ENCODE results near the gene ABO.
"Not testable (repeated sequence)": the region's sequence is repeated elsewhere in the genome, so short reads cannot be mapped to it uniquely, and the experiment has no call there.

Gene ABO

GRCh38 chr9:133275105-133276000 is at the start of gene ABO:
Gene ABO, minus strand, starts transcription at chr9:133275201.
- DNase-seq = no peak

DNA sequence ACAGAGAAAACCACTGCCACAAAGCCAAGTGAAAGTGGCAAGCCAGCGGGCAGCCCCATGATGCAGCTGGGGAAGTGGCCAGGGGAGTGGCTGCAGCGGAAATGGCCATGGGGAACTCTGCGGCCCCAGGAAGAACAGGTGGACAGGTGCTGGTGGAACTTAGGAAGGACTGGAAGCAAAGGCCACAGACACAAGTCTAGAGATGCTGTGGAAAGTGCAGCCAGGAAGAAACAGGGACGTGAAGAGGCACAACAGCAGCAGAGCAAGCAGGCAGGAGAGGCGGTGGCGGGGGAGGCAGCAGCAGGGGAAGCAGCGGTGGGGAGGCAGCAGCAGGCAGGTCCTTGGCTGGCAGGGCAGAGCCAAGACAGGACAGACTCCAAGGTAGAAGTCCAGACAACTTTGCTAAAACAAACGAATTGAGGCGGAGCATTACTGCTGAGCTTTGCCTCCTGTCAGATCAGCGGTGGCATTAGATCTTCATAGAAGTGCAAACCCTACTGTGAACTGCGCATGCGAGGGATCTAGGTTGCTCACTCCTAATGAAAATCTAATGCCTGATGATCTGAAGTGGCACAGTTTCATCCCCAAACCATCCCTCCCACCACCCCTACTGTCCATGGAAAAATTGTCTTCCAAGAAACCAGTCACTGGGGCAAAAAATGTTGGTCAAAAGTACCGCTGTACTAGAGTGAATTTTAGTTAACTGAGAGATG is 49.1 kb upstream of the ABO start:
- no peak for DNase-seq

GRCh38 chr9:133323211-133323610 is 48.2 kb upstream of the ABO start:
- DNase-seq = no peak

DNA sequence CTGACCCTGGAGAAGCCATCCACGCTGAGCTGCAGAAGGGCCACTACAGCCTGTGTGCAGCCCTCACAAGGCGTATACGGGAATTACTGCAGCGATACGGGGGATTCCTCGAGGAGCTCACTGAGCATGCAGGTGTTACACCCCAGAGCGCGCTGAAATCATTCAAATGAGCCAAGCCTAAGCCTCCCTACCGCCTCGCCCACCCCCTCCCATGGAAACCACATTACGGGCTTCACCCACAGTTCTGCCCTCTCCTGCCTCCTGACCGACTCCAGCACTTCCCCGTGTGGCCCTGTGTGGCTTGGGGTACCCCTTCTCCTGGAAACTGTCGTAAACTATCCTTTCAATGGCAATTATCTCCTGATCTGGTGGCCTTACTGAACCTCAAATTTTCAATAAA is 47.7 kb upstream of the ABO start:
- no peak for DNase-seq

- DNase-seq = no peak
Measured at GRCh38 chr9:133321411-133321935, 46.5 kb upstream of the ABO start.

DNA sequence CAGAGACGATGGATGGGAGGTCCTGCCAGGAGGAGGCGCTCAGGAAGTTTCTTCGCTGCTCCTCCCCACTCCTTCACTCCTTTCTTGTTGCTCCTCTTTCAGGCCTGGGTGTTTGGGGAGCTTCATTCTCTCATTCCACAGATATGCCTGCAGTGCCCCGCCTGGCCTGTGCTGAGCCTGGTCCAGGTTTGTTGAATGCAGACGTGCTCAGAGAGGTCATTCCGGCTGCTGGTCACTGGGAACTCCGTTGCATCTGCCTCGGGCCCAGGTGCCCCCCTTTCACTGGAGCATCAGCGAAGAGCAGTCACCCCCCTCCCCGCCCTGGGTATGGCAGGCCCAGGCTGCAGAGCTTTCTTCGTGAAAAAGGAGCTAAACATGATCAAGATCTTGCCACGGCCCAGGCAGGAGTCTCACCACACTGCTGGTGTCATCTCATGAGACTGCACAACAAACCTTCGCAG is 45.5 kb upstream of the ABO start:
- DNase-seq = no peak

DNA sequence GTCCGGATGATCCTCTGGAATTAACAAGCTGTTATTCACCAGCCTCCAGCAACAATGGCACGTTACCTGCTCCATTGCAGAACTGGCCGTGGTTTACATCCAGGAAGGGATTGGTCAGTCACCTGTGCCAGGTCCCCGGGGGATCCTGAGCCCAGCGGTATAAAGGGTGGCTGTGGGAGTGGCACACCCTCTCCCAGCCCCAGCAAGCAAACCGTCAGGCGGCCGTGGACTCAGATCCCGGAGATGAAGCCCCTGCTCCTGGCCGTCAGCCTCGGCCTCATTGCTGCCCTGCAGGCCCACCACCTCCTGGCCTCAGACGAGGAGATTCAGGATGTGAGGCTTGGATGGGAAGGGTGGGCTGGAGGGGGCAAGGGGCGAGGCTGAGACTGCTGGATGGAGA is 42.5 kb upstream of the ABO start:
- not testable (repeated sequence) for DNase-seq

DNA sequence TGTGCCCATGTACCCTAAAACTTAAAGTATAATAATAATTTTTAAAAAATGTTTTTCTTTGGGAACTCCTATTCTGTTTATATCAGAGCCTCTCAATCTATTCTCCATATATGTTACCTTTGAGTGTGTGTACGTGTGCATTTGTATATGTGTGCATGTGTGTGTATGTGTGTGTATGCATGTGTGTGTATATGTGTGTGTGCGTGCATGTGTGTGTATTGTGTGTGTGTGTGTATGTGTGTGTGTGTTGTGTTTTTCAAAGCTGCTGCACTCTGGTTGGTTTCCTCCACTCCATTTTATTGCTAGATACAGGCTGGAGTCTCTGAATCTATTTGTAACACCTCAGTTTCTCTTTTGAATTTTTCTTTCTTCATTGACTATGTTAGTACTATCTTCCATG is 41.0 kb upstream of the ABO start:
- DNase-seq = no peak

DNA sequence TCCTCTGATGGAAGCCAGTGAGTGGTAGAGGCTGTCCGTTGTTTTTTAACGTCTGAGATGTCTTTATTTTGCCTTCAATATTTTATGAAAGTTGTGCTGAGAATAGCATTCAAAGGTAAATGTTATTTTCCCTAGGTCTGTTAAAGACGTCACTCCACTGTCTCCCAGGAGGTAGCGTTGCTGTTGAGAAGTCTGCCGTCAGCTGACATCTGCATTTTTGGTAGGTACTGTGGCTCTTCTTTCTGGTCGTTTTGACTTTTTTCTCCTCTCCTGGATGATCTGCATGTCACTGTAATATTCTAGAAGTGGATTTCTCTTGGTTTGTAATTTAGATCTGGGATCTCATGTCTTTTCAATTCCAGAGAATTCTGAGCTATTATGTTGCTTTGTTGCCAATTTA is 34.6 kb upstream of the ABO start:
- DNase-seq = no peak

DNA sequence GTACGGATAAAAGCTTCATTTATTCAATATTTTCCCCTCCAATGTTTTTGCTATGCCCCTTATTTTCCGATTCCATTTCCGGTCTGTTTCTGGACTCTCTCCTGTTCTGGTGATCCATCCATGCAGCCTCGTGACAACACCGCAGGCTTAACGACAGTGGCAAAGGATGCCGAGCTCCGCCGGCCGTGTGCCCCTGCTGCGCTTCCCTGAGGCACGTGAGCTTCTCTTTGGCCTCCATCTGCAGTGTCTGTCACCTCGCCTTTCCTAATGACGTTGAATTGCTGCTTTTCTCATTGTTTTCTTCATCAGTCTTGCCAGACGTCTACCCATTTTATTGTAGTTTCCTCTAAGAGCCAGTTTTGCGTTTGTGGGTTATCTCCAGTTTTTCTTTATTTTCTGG is 32.3 kb upstream of the ABO start:
- no peak for DNase-seq

GRCh38 chr9:133306242-133307204 is 31.5 kb upstream of the ABO start:
- DNase-seq = no peak

DNA sequence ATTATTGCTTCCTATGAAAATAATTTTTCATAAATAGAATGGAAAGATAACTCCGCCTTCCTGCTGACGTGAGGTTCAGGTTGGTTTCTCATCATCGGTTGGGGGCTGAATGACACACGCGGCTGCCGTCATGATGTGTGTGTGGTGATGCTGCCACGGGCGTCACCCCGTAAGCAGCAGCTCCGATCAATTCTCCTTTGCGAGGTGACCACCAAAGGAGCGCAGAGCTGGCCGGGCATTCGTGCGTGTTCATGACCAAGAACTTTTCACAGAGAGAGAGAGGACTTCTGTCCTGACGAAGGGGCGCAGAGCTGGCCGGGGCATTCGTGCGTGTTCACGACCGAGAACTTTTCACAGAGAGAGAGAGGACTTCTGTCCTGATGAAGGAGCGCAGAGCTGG is 30.7 kb upstream of the ABO start:
- DNase-seq = no peak

DNA sequence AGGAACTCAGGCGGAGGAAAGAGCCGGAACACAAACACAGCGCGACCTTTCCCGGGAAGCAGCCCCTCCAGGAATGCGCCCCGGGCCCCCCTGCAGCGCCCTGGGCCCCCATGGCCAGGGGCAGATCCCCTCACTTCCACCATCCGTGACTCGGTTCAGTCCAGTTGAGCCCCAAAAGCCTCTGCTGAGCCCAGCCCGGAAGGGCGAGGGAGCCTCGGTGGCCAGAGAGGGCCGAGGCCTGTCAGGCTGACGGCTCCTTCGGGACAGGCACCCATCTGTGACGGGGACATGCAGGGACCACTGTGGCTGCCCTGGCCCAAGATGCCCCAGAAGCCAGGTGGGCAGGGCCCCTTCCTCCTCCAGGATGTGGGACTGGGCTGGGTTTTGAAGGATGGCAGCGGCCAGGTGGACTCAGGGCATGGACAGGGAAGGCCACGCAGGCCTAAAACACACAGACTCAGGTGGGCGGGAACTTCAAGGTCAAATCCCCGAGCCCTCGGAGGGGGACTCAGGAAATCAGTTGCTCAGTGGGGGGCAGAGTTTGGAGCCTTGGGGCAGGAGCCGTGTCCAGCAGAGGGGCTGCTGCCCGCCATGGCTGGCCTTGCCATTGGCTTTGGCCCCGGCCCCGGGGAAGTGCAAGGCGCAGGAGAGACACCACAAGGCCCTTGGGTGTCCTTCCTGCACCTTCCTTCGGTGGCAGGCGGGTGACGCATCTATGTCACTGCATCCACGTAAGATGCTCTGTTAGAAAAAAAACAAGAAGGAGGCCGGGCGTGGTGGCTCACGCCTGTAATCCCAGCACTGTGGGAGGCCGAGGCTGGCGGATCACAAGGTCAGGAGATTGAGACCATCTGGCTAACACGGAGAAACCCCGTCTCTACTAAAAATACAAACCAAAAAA is 29.7 kb upstream of the ABO start:
- no peak for DNase-seq

DNA sequence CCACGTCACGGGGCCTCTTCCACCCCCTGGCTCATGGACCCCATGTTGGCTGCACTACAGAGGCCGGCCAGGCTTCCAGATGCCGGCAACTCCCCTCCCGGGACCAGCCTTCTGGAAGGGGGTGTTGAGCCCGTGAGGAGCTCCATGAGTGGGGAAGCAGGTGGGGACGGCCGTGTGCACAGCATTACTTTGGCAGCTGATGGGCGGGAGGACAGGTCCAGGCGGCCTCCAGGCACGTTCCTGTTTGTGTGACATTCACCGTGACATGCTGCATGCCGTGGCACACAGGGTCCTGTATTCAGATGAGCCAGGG is 29.1 kb upstream of the ABO start:
- no peak for DNase-seq

- DNase-seq = no peak
Measured at GRCh38 chr9:133303266-133304157, 28.5 kb upstream of the ABO start.

GRCh38 chr9:133301253-133302230 is 26.5 kb upstream of the ABO start:
- DNase-seq = no peak

DNA sequence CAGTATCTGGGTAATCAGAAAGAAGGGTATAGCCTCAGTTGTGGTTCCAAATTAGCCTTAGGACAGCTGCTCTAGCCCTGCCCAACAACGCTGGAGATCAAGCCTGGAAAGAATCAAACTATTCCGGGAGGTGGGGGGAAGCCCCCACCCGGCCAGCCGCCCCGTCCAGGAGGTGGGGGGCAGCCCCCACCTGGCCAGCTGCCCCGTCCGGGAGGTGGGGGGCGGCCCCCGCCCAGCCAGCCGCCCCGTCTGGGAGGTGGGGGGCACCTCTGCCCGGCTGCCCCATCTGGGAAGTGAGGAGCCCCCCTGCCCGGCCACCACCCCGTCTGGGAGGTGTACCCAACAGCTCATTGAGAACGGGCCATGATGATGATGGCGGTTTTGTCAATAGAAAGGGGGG is 25.0 kb upstream of the ABO start:
- DNase-seq = not testable (repeated sequence)

DNA sequence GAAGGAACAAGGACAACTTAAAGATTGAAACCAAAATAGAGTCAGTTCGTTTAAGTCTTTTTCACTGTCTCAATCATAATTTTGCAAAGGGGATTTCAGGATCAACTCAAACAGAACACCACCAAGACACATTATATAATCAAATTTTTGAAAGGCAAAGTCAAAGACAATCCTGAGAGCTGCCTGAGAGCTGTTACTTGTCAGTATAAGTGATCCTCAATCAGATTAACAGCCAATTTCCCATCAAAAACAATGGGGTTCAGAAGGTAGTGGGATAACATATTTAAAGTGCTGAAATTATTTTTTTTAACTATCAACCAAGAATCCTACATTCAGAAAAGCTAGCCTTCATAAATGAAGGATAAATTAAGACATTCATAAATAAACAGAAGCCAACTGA is 19.3 kb upstream of the ABO start:
- no peak for DNase-seq

DNA sequence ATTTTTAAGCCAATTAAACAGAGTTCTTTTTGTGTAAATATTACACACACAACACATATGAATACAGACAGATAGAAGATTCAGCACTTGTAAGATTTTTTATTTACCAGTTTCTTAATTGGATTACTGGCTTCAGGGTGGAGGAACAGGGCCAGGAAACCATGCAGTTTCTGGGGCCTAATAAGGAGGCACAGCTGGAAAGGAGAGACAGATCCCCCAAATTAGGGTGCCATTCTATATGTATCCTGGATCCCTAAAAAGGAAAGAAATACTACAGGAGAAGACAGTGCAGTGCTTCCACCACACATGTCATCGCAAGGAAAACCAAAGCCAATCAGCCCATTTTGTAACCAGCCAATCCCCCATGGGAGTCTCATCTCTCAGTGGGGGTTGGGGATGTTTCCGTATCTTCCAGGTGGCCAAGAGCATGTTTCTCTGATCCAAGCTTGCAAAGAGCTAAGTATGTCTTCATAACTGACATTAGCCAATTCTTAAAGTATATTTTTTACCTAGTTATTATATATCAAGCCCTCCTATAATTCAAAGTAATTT is 15.8 kb upstream of the ABO start:
- DNase-seq = no peak
